EL (cell line): ENCODE results near the gene CUL4B.
"Not testable (repeated sequence)": the region's sequence is repeated elsewhere in the genome, so short reads cannot be mapped to it uniquely, and the experiment has no call there.

Experiments
- DNase-seq: peaks from one replicate; pipeline ENCODE4 v3.0.0-alpha.2; 2016

Gene CUL4B

DNA sequence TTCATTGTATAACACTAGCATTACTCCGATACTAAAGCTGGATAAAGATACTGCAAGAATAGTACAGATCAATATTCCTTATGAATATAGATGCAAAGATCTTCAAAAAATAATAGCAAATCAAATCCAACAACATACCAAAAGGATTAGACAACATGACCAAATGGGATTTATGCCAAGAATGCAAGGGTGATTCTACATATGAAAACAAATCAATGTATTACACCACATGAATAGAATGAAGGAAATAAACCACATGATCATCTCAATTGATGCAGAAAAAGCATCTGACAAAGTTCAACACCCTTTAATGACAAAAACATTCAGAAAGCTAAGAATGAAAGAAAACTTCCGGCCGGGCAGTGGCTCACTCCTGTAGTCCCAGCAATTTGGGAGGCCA lies 42.8 kb downstream of the CUL4B start:
- peak; percentile 82 for DNase-seq

DNA sequence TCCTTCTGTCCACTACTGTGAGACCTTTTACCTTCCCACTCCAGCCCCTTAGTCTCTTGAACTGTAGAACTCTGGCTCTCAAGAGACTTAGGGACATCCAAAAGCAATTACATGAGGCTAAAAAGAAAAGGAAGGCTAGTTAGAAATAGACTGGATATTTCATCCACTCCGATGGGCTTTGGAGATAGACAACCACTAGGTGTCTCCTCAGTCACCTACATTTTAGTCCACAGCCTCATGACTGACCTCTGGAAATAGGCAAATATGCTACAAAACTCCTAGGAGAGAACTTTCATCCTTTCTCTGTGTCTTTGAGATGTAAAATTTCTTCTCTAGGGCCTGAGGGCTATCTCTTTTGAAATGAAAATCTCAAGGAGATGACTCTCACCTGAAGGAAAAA lies 46.5 kb downstream of the CUL4B start:
- peak; percentile 31 for DNase-seq

- no peak for DNase-seq
These were observed 48.1 kb downstream of the CUL4B start for GRCh38 chrX:120512627-120513026.

DNA sequence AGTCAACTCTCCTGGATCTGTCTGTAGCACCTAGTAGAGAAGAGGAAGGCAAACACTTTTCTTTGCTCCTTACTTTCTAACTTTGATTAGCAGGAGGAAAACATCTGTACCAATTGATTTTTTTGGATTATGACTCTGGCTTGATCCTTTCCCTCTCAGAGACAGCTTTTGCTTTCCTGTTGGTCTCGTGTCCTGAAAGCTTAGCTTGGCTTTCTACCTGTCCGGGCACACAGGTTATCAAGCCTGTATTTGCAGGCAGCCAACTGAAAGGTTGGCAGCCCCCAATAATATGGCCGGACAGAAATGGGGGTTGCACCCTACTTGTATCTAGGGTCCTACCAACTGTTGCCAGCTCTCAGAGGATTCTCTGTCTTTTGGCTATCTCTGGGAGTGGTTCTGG lies 48.5 kb downstream of the CUL4B start:
- no peak for DNase-seq

DNA sequence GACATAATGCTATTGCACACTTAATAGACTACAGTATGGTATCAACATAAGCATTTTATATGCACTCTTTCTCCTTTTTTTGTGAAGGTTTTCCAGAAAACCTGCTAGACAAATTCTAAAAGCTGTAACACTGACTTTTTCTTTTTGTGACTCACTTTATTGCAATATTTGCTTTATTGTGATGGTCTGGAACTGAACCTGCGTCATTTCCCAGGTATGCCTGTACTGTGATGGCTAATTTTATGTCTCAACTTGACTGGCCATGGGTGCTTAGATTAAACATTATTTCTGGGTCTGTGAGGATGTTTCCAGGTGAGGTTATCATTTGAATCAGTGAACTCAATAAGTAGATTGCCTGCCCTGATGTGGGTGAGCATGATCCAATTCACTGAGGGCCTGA lies 56.2 kb downstream of the CUL4B start:
- no peak for DNase-seq

GRCh38 chrX:120499301-120500072 lies 61.3 kb downstream of the CUL4B start:
- DNase-seq = peak; percentile 8

- DNase-seq = not testable (repeated sequence)
These were observed 70.6 kb downstream of the CUL4B start for GRCh38 chrX:120490119-120490518.

DNA sequence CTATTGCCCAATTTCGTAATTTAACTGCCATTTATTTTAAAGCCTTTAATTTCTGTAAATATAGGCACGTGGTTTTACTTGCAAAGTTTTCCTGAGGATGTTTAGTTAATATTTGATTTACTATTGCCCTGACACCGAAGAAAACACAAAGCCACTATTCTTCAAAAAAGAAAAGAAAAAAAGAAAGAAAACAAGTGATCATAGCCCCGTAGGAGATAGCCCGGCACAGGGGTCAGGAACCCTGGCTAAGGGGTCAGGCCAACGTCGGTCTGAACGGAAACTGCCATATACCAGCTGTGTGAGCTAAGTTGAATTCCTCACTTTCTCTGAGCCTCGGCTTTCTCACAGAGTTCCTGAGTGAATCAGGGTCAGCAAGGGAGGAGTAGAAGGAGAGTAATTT lies 74.0 kb downstream of the CUL4B start:
- DNase-seq = no peak

DNA sequence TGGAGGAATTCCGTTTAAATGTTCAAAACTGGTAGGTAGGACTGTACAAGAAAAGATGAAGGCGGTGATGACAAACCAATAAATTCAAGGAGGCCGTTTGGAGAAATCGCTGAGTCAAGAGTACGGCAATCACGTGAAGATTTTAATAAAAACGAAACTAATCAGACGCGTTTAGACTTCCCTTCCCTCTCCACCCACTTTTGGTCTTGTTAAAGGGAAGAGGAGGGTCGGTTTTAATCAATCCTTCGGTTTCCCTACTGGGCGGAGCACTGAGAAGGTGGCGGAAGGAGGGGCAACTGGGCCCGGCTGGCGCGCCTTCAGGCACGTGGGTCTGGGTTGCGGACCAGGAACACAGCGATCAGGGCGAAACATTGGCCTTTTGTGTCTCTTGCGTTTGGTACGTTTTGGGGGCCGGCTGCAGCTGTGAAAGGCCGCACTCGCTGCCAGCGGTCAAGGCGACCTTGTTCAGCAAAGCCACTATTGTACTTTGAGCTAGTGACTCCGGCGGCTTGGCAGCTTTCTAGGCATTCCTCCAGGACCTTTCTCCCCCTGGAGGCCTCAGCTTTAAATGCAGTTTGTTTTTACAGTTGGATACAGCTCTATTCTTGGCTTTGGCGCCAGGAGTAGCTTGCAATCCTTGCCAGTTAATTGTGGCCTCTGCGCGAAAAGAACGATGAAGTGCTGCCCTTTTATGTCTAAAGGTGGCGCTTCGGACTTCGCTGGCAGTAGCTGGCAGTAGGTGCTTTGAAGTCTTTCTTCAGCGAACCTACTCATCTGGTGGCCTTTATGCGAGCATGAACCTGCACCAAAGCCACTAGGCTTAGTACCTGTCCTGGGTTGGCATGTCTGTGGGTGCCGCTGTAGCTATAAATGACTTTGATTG lies 74.9 kb downstream of the CUL4B start:
- DNase-seq = peak; percentile 85

DNA sequence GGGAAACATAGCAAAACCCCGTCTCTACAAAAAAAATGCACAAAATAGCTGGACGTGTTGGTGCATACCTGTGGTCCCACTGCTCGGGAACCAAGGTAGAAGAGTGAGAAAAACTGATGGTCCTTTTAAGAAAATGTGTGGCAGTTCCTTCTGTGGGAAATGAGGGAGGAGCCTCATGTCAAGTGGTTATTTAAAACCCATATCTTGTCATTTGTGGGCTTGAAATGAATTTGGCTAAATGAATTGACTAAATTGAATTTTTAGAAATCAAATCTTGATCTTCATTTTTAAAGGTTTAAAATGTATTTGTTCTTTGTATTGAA lies 75.5 kb downstream of the CUL4B start:
- DNase-seq = no peak

DNA sequence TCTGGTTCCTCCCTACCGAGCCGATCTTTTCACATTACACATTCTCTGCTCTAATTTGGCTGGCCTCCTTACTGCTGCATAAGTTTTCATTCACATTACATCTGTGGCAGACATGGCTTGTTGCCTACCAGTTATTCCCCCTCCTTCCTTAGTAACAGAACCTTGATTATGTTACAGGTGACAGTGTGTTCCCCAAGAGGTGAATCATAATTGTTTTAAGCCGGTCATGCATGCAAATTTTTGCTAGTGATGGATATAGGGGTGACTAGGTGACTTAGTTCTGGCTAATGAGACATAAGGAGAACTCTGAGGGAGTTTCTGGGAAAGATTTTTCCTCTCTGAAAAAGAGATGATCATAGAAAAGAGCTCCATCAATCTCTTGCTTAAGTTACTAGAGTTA lies 83.3 kb downstream of the CUL4B start:
- DNase-seq = no peak

DNA sequence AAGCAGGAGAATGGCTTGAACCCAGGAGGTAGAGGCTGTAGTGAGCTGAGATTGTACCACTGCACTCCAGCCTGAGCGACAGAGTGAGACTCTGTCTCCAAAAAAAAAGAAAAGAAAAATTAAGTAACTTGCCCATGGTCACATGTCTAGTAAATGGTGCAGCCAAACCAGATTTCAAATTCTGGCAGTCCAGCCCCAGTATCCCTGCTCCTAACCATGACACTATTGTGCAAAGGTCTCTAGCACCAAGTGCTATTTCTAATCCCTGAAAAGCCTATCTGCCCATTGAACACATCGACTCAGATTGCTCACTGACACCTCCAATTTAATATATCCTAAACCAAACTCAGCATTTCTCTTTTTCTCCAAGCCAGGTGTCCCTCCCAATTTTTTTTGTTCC lies 84.0 kb downstream of the CUL4B start:
- DNase-seq = no peak

- not testable (repeated sequence) for DNase-seq
These were observed 85.3 kb downstream of the CUL4B start for GRCh38 chrX:120475447-120475846.
